ENCODE results near the gene MMP14. TPM values are rescaled to one million over a fixed set of nuclear protein-coding genes. Genes with fewer than 3 reads are reported as not detected.

MMP14 gene
- total RNA-seq, 3 donors from 2014 or later (not counting 1 experiment from before 2014, with no cell fraction given): 1.2 to 1.7 (median 1.4) TPM

- Histone ChIP-seq H3K4me3 (ENCODE audit: low read length) (no peak overlapping the region), H3K9me3 (ENCODE audit: control insufficient read depth, insufficient read depth, low read length) (no peaks in the 10 kb centered on the region), H3K27ac (ENCODE audit: low read length) (peak overlapping the region; percentile 29), H3K27me3 (ENCODE audit: control insufficient read depth, insufficient read depth, low read length) (no peaks in the 10 kb centered on the region), H3K36me3 (ENCODE audit: control insufficient read depth, insufficient read depth, low read length) (no peaks in the 10 kb centered on the region), H3K4me1 (ENCODE audit: control insufficient read depth, insufficient read depth, low read length) (peaks cover 15% of the 10 kb centered on the region)
- ATAC-seq (no peak), DNase-seq (no peak)
- TF ChIP-seq, protein P1, sequence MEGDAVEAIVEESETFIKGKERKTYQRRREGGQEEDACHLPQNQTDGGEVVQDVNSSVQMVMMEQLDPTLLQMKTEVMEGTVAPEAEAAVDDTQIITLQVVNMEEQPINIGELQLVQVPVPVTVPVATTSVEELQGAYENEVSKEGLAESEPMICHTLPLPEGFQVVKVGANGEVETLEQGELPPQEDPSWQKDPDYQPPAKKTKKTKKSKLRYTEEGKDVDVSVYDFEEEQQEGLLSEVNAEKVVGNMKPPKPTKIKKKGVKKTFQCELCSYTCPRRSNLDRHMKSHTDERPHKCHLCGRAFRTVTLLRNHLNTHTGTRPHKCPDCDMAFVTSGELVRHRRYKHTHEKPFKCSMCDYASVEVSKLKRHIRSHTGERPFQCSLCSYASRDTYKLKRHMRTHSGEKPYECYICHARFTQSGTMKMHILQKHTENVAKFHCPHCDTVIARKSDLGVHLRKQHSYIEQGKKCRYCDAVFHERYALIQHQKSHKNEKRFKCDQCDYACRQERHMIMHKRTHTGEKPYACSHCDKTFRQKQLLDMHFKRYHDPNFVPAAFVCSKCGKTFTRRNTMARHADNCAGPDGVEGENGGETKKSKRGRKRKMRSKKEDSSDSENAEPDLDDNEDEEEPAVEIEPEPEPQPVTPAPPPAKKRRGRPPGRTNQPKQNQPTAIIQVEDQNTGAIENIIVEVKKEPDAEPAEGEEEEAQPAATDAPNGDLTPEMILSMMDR (IDR thresholded peaks at IDR 0.05): no peak
- WGBS (ENCODE audit: insufficient coverage): 96% methylated on average over 4 of the region's 4 CpGs
- Mint-ChIP-seq H3K27ac (no peak overlapping the region), H3K4me3 (no peak overlapping the region), H3K36me3 (no peaks in the 10 kb centered on the region), H3K4me1 (no peaks in the 10 kb centered on the region), H3K9me3 (no peaks in the 10 kb centered on the region), H3K27me3 (ENCODE audit: low read depth in 2 of 2) (peaks cover 8% of the 10 kb centered on the region in 2 donors)
- intact Hi-C loops (cut with micrococcal nuclease): no loop called here
Measured at GRCh38 chr14:22812744-22813143, 23.6 kb upstream of the MMP14 start.

DNA sequence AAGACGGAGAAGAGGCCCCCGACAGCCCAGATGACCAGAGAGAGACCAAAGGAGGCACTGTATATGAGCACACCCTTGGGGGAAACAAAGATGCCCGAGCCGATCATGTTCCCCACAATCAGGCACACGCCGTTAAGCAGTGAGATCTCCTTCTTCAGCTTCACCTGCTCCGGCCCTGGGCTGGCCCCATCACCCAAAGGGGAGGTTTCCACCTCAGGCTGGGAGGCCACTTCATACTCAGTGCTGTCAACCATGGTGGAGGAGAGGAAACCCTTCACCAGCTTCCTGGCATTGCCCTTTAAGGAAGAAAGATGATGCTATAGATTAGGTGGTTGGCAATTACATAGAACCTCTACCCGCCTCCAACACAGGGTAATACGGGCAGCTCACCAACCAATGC lies 23.2 kb upstream of the MMP14 start:
- Histone ChIP-seq H3K4me1 (ENCODE audit: control insufficient read depth, insufficient read depth, low read length) (peaks cover 15% of the 10 kb centered on the region), H3K27me3 (ENCODE audit: control insufficient read depth, insufficient read depth, low read length) (no peaks in the 10 kb centered on the region), H3K9me3 (ENCODE audit: control insufficient read depth, insufficient read depth, low read length) (no peaks in the 10 kb centered on the region), H3K36me3 (ENCODE audit: control insufficient read depth, insufficient read depth, low read length) (no peaks in the 10 kb centered on the region), H3K4me3 (ENCODE audit: low read length) (no peak overlapping the region), H3K27ac (ENCODE audit: low read length) (peak overlapping the region; percentile 29)
- Mint-ChIP-seq H3K4me1 (no peaks in the 10 kb centered on the region), H3K27me3 (ENCODE audit: low read depth in 2 of 2) (peaks cover 8% of the 10 kb centered on the region in 2 donors), H3K36me3 (no peaks in the 10 kb centered on the region), H3K27ac (no peak overlapping the region), H3K9me3 (no peaks in the 10 kb centered on the region), H3K4me3 (no peak overlapping the region)
- DNase-seq (no peak), ATAC-seq (no peak)
- TF ChIP-seq, protein P1 (IDR thresholded peaks at IDR 0.05): no peak
- WGBS (ENCODE audit: insufficient coverage): 81% methylated on average over 7 of the region's 9 CpGs
- intact Hi-C loops (cut with micrococcal nuclease): no loop called here

GRCh38 chr14:22814373-22814772 lies 22.0 kb upstream of the MMP14 start:
- WGBS (ENCODE audit: insufficient coverage): 93% methylated on average over 7 of the region's 7 CpGs
- peaks cover 8 to 12% of the 10 kb centered on the region in 2 donors for H3K27me3 Mint-ChIP-seq (ENCODE audit: low read depth in 2 of 2)
- ATAC-seq (no peak), DNase-seq (no peak)
- peaks cover 17% of the 10 kb centered on the region for H3K4me1 ChIP-seq (ENCODE audit: control insufficient read depth, insufficient read depth, low read length)
- intact Hi-C loops (cut with micrococcal nuclease): no loop called here
- no peak overlapping the region for H3K4me3 Mint-ChIP-seq
- H3K4me1 Mint-ChIP-seq: no peaks in the 10 kb centered on the region
- no peak overlapping the region for H3K4me3 ChIP-seq (ENCODE audit: low read length)
- no peaks in the 10 kb centered on the region for H3K9me3 Mint-ChIP-seq
- no peaks in the 10 kb centered on the region for H3K36me3 ChIP-seq (ENCODE audit: control insufficient read depth, insufficient read depth, low read length)
- H3K27ac Mint-ChIP-seq: no peak overlapping the region
- H3K27me3 ChIP-seq (ENCODE audit: control insufficient read depth, insufficient read depth, low read length): no peaks in the 10 kb centered on the region
- no peak overlapping the region for H3K27ac ChIP-seq (ENCODE audit: low read length)
- no peaks in the 10 kb centered on the region for H3K36me3 Mint-ChIP-seq
- no peaks in the 10 kb centered on the region for H3K9me3 ChIP-seq (ENCODE audit: control insufficient read depth, insufficient read depth, low read length)
- TF ChIP-seq, protein P1 (IDR thresholded peaks at IDR 0.05): no peak

All from natural killer cell (primary cell).